ENCODE results near the gene ARRDC2. TPM values are rescaled to one million over a fixed set of nuclear protein-coding genes. Genes with fewer than 3 reads are reported as not detected.

ARRDC2 gene
- total RNA-seq, 1 donor from 2014 or later, result 3.3 TPM

GRCh38 chr19:18063463-18063862 is 55.5 kb downstream of the ARRDC2 start:
- no peaks in the 10 kb centered on the region for H3K9me3 Mint-ChIP-seq (ENCODE audit: low read depth)
- peak; percentile 42 for TF ChIP-seq CTCF (IDR thresholded peaks at IDR 0.05; ENCODE audit: unreplicated experiment)
- H3K27ac Mint-ChIP-seq, result no peak overlapping the region
- H3K4me3 Mint-ChIP-seq (ENCODE audit: low read depth), result no peak overlapping the region
- peaks cover 16% of the 10 kb centered on the region for H3K27me3 Mint-ChIP-seq
- peak; percentile 23 for DNase-seq (ENCODE audit: low spot score, unreplicated experiment)
- H3K36me3 Mint-ChIP-seq (ENCODE audit: insufficient read depth), result no peaks in the 10 kb centered on the region
- no peaks in the 10 kb centered on the region for H3K4me1 Mint-ChIP-seq (ENCODE audit: low read depth)

Other genes with a start within 250 kb of the ARRDC2 start
- 0.13 TPM in 1 of 2 replicates, not detected in the other for gene B3GNT3, start 213.0 kb upstream of the ARRDC2 start, total RNA-seq
- not detected in 2 replicates for gene INSL3, start 186.7 kb upstream of the ARRDC2 start, total RNA-seq
- gene JAK3, start 160.2 kb upstream of the ARRDC2 start, total RNA-seq, result 0.74 and 0.95 TPM in 2 replicates
- 1,687 and 1,716 TPM in 2 replicates for gene RPL18A, start 148.3 kb upstream of the ARRDC2 start, total RNA-seq
- gene SLC5A5, start 136.2 kb upstream of the ARRDC2 start, total RNA-seq, result not detected in 2 replicates
- 80.2 and 84.3 TPM in 2 replicates for gene CCDC124, start 75.2 kb upstream of the ARRDC2 start, total RNA-seq
- gene KCNN1, start 41.1 kb upstream of the ARRDC2 start, total RNA-seq, result 19.6 and 20.3 TPM in 2 replicates
- not detected in 2 replicates for gene IL12RB1, start 78.8 kb downstream of the ARRDC2 start, total RNA-seq
- gene MAST3, start 89.6 kb downstream of the ARRDC2 start, total RNA-seq, result 10.7 and 11.1 TPM in 2 replicates
- 58.9 and 61.2 TPM in 2 replicates for gene PIK3R2, start 145.0 kb downstream of the ARRDC2 start, total RNA-seq
- not detected in 2 replicates for gene IFI30, start 165.6 kb downstream of the ARRDC2 start, total RNA-seq
- gene MPV17L2, start 185.0 kb downstream of the ARRDC2 start, total RNA-seq, result 10.6 and 11.5 TPM in 2 replicates
- gene RAB3A, start 195.9 kb downstream of the ARRDC2 start, total RNA-seq, result 3.3 and 5.1 TPM in 2 replicates
- 0.53 and 1.6 TPM in 2 replicates for gene PDE4C, start 218.3 kb downstream of the ARRDC2 start, total RNA-seq

Data from progenitor cell of endocrine pancreas (in vitro differentiated cells).